OCI-LY3 (cell line): ENCODE results near the gene FRMD1.

Experiments used
- H2AFZ ChIP-seq: fragments of 200-600, 300-600 bp; shearing (Covaris generic); 2 replicates; pipeline ENCODE4 v1.6.0; 2014; ENCODE audit warnings: antibody characterized with exemption, low read depth, low read length
- H3K27ac ChIP-seq: fragments of 200-600, 300-600 bp; sonication (generic); 2 replicates; pipeline ENCODE4 v1.5.1; 2014; ENCODE audit warnings: mild to moderate bottlenecking, low read length, moderate library complexity, mixed read lengths
- H3K27me3 ChIP-seq: fragments of 200-600, 300-600 bp; sonication (generic); 2 replicates; pipeline ENCODE4 v1.6.1; 2014; ENCODE audit warnings: low read depth, low read length, mixed read lengths
- H3K36me3 ChIP-seq: fragments of 200-600, 300-600 bp; sonication (generic); replicated peaks from 2 replicates; pipeline ENCODE3; 2014; ENCODE audit warnings: low read depth, low read length, mixed read lengths
- H3K4me1 ChIP-seq: fragments of 300-600, 200-600 bp; sonication (generic); 2 replicates; pipeline ENCODE4 v1.6.1; 2014; ENCODE audit warnings: low read length, mixed read lengths
- H3K4me2 ChIP-seq: fragments of 200-600, 300-600 bp; sonication (generic); 2 replicates; pipeline ENCODE4 v1.6.1; 2014; ENCODE audit warnings: low read length, mixed read lengths
- H3K4me3 ChIP-seq: fragments of 300-600, 200-600 bp; sonication (generic); 2 replicates; pipeline ENCODE4 v1.5.1; 2014; ENCODE audit warnings: antibody characterized with exemption, mild to moderate bottlenecking, low read length, moderate library complexity
- H3K79me2 ChIP-seq: fragments of 300-600, 200-600 bp; shearing (Covaris generic); 2 replicates; pipeline ENCODE4 v1.6.1; 2014; ENCODE audit warnings: mild to moderate bottlenecking, low read length, mixed read lengths
- H3K9ac ChIP-seq: fragments of 300-600, 200-600 bp; shearing (Covaris generic); 2 replicates; pipeline ENCODE4 v1.6.0; 2014; ENCODE audit warnings: mild to moderate bottlenecking, low read length, moderate library complexity
- H3K9me3 ChIP-seq: fragments of 200-600, 300-600 bp; shearing (Covaris generic); 2 replicates; pipeline ENCODE4 v1.6.1; 2014; ENCODE audit warnings: low read length, mixed read lengths; ENCODE audit not compliant: insufficient read depth
- H4K20me1 ChIP-seq: fragments of 200-600, 300-600 bp; sonication (generic); 2 replicates; pipeline ENCODE4 v1.6.1; 2016; ENCODE audit warnings: low read length, mixed read lengths; ENCODE audit not compliant: insufficient read depth
- CTCF ChIP-seq: fragments of 200-600, 300-600 bp; sonication (generic); IDR thresholded peaks from 2 replicates; pipeline ENCODE4 v1.5.1; 2014; ENCODE audit warnings: antibody characterized with exemption, low read length, low read depth
- EZH2phosphoT487 ChIP-seq: fragments of 200-600 bp; shearing (Covaris generic); IDR thresholded peaks from 2 replicates; pipeline ENCODE4 v1.6.1; 2018; ENCODE audit warnings: antibody characterized with exemption, mixed run types, low read depth

FRMD1 gene

GRCh38 chr6:168034537-168034936 lies 44.5 kb downstream of the FRMD1 start:
- H3K9me3 ChIP-seq: no peaks in the 10 kb centered on the region
- no peak overlapping the region for H3K27ac ChIP-seq

GRCh38 chr6:168033791-168034190 lies 45.2 kb downstream of the FRMD1 start:
- Histone ChIP-seq H3K9ac (no peak overlapping the region), H3K4me2 (no peak overlapping the region), H2AFZ (no peak overlapping the region), H3K9me3 (no peaks in the 10 kb centered on the region), H3K4me3 (no peak overlapping the region), H3K27me3 (no peaks in the 10 kb centered on the region), H3K27ac (no peak overlapping the region), H3K36me3 (no peaks in the 10 kb centered on the region), H4K20me1 (no peaks in the 10 kb centered on the region), H3K4me1 (no peaks in the 10 kb centered on the region), H3K79me2 (no peaks in the 10 kb centered on the region)
- TF ChIP-seq CTCF: no peak
- TF ChIP-seq EZH2phosphoT487: no peak

More at GRCh38 chr6:168034537-168034936, 44.5 kb downstream of the FRMD1 start:
- Histone ChIP-seq H3K4me2 (no peak overlapping the region), H3K4me3 (no peak overlapping the region), H3K79me2 (no peaks in the 10 kb centered on the region), H3K4me1 (no peaks in the 10 kb centered on the region), H4K20me1 (no peaks in the 10 kb centered on the region), H3K27me3 (no peaks in the 10 kb centered on the region), H3K9ac (no peak overlapping the region), H2AFZ (no peak overlapping the region), H3K36me3 (no peaks in the 10 kb centered on the region)
- no peak for TF ChIP-seq CTCF
- TF ChIP-seq EZH2phosphoT487: no peak

GRCh38 chr6:168032005-168032760 lies 46.8 kb downstream of the FRMD1 start:
- Histone ChIP-seq H3K4me2 (no peak overlapping the region), H3K4me1 (no peaks in the 10 kb centered on the region), H3K36me3 (no peaks in the 10 kb centered on the region), H3K9me3 (no peaks in the 10 kb centered on the region), H4K20me1 (no peaks in the 10 kb centered on the region), H3K4me3 (no peak overlapping the region), H3K27me3 (no peaks in the 10 kb centered on the region), H3K79me2 (no peaks in the 10 kb centered on the region), H3K9ac (no peak overlapping the region), H3K27ac (no peak overlapping the region), H2AFZ (no peak overlapping the region)
- TF ChIP-seq EZH2phosphoT487 (no peak), CTCF (no peak)

- H3K4me1 ChIP-seq: no peaks in the 10 kb centered on the region
- no peak overlapping the region for H3K4me2 ChIP-seq
- no peak overlapping the region for H3K4me3 ChIP-seq
- H3K27ac ChIP-seq: no peak overlapping the region
- no peaks in the 10 kb centered on the region for H3K27me3 ChIP-seq
- TF ChIP-seq CTCF (no peak), EZH2phosphoT487 (no peak)
- H3K9ac ChIP-seq: no peak overlapping the region
- no peaks in the 10 kb centered on the region for H3K36me3 ChIP-seq
- H4K20me1 ChIP-seq: no peaks in the 10 kb centered on the region
- no peaks in the 10 kb centered on the region for H3K9me3 ChIP-seq
- no peak overlapping the region for H2AFZ ChIP-seq
- no peaks in the 10 kb centered on the region for H3K79me2 ChIP-seq
These were observed 47.5 kb downstream of the FRMD1 start for GRCh38 chr6:168031411-168031971.
